Thoracic aorta (tissue), 2 donors: ENCODE results near the gene SPOCK2. TPM values are rescaled to one million over a fixed set of nuclear protein-coding genes. Genes with fewer than 3 reads are reported as not detected.
"Not testable (repeated sequence)": the region's sequence is repeated elsewhere in the genome, so short reads cannot be mapped to it uniquely, and the experiment has no call there.

Experiments used
- ATAC-seq: fragments of 150-250 bp; one replicate; pipeline ENCODE4 v1.8.0; 2017; ENCODE audit warnings: low read depth; ENCODE audit not compliant: insufficient number of reproducible peaks, low FRiP score
- DNase-seq: peaks from one replicate; pipeline ENCODE4 v3.0.0-alpha.2; 2020; ENCODE audit warnings: low spot score
- H3K27ac ChIP-seq, 2 donors: fragments of 200-600 bp; sonication (generic); 1 replicate in 1 of 2; 2 replicates in 1 of 2; pipeline ENCODE4 v1.5.1; 2016; ENCODE audit warnings: mild to moderate bottlenecking in 2 of 2, moderate library complexity in 2 of 2
- H3K27me3 ChIP-seq: fragments of 200-600 bp; sonication (generic); replicated peaks from 2 replicates; pipeline ENCODE4 v1.6.0; 2016; ENCODE audit warnings: mild to moderate bottlenecking; ENCODE audit not compliant: insufficient read depth
- H3K36me3 ChIP-seq: fragments of 200-600 bp; sonication (generic); one replicate; pipeline ENCODE4 v1.5.1; 2016
- H3K4me1 ChIP-seq, 2 donors: fragments of 200-600 bp; sonication (generic); 1 replicate in 1 of 2; 2 replicates in 1 of 2; pipeline versions ENCODE4 v1.5.1 to v1.6.0; 2016; ENCODE audit warnings: low read depth in 2 of 2, mild to moderate bottlenecking in 1 of 2; ENCODE audit not compliant: control insufficient read depth in 1 of 2
- H3K4me3 ChIP-seq: fragments of 200-600 bp; sonication (generic); 2 replicates; pipeline ENCODE4 v1.5.1; 2016; ENCODE audit warnings: mild to moderate bottlenecking
- H3K9me3 ChIP-seq: fragments of 200-600 bp; sonication (generic); 2 replicates; pipeline ENCODE4 v1.5.1; 2016
- total RNA-seq, 2 donors: library from RNA; depleted of rRNA; stranded (reverse); fragments of >200 nt; gene quantifications; one replicate each; pipeline versions ENCODE4 v1.1.0 to v1.2.3, GENCODE V29; 2016
- TF ChIP-seq, protein P1 (sequence below): fragments of 200-600 bp; sonication (generic); IDR thresholded peaks from one replicate; pipeline ENCODE4 v1.5.1; 2019; ENCODE audit warnings: antibody characterized with exemption

The SPOCK2 gene
- total RNA-seq, 2 donors from 2014 or later: 3.5 to 13.8 TPM

DNA sequence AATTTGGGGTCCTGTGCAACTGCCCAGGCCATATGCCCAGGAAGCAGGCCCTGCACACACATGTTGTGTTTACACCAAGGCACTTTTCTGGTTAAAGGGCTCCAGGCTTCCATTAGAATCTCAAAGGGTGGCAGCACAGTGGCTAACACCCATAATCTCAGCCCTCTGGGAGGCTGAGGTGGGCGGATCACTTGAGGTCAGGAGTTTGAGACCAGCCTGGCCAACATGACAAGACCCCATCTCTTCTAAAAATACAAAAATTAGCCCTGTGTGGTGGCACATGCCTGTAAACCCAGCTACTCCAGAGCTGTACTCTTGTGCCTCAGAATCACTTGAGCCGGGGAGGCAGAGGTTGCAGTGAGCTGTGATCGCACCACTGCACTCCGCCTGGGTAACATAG, 53.6 kb downstream of the SPOCK2 start:
- H3K4me3 ChIP-seq: no peak overlapping the region
- no peaks in the 10 kb centered on the region for H3K36me3 ChIP-seq
- peaks cover 0 to 21% of the 10 kb centered on the region in 2 donors for H3K4me1 ChIP-seq
- TF ChIP-seq, protein P1, sequence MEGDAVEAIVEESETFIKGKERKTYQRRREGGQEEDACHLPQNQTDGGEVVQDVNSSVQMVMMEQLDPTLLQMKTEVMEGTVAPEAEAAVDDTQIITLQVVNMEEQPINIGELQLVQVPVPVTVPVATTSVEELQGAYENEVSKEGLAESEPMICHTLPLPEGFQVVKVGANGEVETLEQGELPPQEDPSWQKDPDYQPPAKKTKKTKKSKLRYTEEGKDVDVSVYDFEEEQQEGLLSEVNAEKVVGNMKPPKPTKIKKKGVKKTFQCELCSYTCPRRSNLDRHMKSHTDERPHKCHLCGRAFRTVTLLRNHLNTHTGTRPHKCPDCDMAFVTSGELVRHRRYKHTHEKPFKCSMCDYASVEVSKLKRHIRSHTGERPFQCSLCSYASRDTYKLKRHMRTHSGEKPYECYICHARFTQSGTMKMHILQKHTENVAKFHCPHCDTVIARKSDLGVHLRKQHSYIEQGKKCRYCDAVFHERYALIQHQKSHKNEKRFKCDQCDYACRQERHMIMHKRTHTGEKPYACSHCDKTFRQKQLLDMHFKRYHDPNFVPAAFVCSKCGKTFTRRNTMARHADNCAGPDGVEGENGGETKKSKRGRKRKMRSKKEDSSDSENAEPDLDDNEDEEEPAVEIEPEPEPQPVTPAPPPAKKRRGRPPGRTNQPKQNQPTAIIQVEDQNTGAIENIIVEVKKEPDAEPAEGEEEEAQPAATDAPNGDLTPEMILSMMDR: no peak
- H3K9me3 ChIP-seq: no peaks in the 10 kb centered on the region
- no peak overlapping the region for H3K27ac ChIP-seq
- ATAC-seq: no peak
- H3K27me3 ChIP-seq: no peaks in the 10 kb centered on the region
- DNase-seq: no peak

- H3K4me1 ChIP-seq: peaks cover 0 to 16% of the 10 kb centered on the region in 2 donors
- TF ChIP-seq, protein P1: no peak
- no peak overlapping the region for H3K27ac ChIP-seq
- H3K9me3 ChIP-seq: no peaks in the 10 kb centered on the region
- H3K36me3 ChIP-seq: no peaks in the 10 kb centered on the region
- DNase-seq (no peak), ATAC-seq (no peak)
- H3K4me3 ChIP-seq: no peak overlapping the region
- no peaks in the 10 kb centered on the region for H3K27me3 ChIP-seq
Measured at GRCh38 chr10:72034040-72034499, 54.3 kb downstream of the SPOCK2 start.

DNA sequence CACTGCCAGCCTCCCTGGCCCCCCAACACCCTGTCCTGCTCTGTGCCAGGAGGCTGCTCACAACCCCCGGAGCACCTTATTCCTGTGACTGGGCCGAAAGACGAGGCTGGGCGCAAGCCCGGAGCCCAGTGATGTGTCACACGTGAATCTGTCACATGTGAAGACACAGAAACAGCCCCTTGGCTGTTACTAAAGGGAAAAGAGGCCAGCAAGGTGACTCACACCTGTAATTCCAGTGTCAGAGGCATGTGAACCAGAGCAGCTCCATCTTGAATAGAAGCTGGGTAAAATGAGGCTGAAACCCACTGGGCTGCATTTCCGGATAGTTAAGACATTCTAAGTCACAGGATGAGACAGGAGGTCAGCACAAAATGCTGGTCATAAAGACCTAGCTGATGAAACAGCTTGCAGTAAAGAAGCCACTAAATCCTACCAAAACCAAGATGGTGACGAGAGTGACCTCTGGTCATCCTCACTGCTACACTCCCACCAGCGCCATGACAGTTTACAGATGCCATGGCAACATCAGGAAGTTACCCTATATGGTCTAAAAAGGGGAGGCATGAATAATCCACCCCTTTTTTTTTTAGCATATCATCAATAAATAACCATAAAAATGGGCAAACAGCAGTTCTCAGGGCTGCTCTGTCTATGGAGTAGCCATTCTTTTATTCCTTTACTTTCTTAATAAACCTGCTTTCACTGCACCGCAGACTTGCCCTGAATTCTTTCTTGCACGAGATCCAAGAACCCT, 55.8 kb downstream of the SPOCK2 start:
- not testable (repeated sequence) for H3K27ac ChIP-seq, H3K4me1 ChIP-seq, H3K36me3 ChIP-seq, H3K4me3 ChIP-seq, H3K9me3 ChIP-seq, DNase-seq, H3K27me3 ChIP-seq, ATAC-seq

DNA sequence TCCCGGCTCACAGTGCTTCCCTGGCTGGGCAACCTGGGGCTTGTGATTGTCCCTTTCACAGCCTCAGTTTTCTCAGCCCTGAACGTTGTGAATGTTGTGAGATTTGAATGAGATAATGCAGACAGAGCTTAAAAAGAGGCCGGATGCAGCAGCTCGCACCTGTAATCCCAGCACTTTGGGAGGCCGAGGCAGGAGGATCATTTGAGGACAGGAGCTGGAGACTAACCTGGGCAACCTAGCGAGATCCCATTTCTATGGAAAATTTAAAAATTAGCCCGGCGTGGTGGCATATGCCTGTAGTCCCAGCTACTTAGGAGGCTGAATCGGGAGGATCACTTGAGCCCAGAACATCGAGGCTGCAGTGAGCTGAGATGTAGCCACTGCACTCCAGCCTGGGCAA, 56.6 kb downstream of the SPOCK2 start:
- no peaks in the 10 kb centered on the region for H3K36me3 ChIP-seq
- H3K4me3 ChIP-seq: no peak overlapping the region
- DNase-seq (no peak), ATAC-seq (no peak)
- H3K27ac ChIP-seq: no peak overlapping the region
- TF ChIP-seq, protein P1: no peak
- H3K27me3 ChIP-seq: no peaks in the 10 kb centered on the region
- no peaks in the 10 kb centered on the region for H3K9me3 ChIP-seq
- H3K4me1 ChIP-seq: no peaks in the 10 kb centered on the region

DNA sequence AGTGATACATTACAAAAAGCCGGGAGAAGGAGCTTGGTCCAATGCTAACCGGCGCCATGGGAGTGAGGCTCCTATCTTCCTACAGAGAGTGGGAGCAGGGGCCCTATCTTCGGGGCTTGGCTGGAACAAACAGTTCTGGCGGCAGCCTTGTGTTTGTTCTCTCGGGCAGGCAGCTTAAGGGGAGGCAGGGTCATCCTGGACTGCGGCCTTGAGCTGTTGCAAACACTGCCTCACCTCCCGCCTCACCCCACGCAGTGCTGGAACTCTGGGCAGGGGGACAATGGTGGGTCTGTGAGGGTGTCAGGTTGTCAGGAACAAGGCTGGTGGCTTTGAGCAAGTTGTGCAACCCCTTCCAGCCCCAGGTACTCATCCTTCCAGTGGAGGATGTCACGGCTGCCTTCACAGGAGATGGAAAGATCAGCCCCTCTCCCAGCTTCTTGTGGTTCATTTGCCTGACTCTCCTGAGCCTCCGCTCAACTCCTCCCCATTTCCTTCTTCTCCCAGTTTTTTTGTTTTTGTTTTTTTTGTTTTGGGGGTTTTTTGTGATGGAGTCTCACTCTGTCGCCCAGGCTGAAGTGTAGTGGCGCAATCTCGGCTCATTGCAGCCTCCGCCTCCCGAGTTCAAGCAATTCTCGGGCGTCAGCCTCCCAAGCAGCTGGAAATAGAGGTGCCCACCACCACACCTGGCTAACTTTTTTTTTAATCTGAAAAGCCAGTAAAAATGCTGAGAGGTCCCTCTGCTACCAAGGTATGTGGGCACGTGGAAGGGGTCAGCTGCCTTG, 57.4 kb downstream of the SPOCK2 start:
- H3K4me3 ChIP-seq: no peak overlapping the region
- H3K9me3 ChIP-seq: no peaks in the 10 kb centered on the region
- no peaks in the 10 kb centered on the region for H3K4me1 ChIP-seq
- H3K27ac ChIP-seq: no peak overlapping the region
- no peaks in the 10 kb centered on the region for H3K36me3 ChIP-seq
- TF ChIP-seq, protein P1: no peak
- no peaks in the 10 kb centered on the region for H3K27me3 ChIP-seq
- ATAC-seq (no peak), DNase-seq (no peak)
